AG04449 (cell line): Measurements from ENCODE around the gene GPR35.

ENCODE experiments used
- CTCF ChIA-PET: fragments of 350-600 bp; formaldehyde crosslinking; extraction: SDS; loops from one replicate; lab custom pipeline; 2021; ENCODE audit warnings: antibody characterized with exemption; lab: Yijun Ruan, JAX
- POLR2A ChIA-PET: fragments of 400-600, 350-600 bp; formaldehyde crosslinking; extraction: SDS; loops from one replicate; lab custom pipeline; 2020; ENCODE audit warnings: antibody characterized with exemption, inconsistent platforms; lab: Yijun Ruan, JAX
- DNase-seq: peaks from one replicate; pipeline ENCODE4 v3.0.0-alpha.2; 2010; ENCODE audit warnings: low read depth, low spot score
- H3K4me3 ChIP-seq: 2 replicates; pipeline ENCODE4 v1.5.1; 2011; ENCODE audit warnings: low read depth, mild to moderate bottlenecking, control low read depth, low read length
- TF ChIP-seq, protein P1 (sequence below): IDR thresholded peaks from one replicate; pipeline ENCODE4 v1.5.1; 2011; ENCODE audit warnings: mild to moderate bottlenecking, moderate library complexity, low read length, control low read depth, inconsistent platforms; ENCODE audit not compliant: insufficient read depth; ENCODE audit errors: missing control alignments

Gene GPR35

DNA sequence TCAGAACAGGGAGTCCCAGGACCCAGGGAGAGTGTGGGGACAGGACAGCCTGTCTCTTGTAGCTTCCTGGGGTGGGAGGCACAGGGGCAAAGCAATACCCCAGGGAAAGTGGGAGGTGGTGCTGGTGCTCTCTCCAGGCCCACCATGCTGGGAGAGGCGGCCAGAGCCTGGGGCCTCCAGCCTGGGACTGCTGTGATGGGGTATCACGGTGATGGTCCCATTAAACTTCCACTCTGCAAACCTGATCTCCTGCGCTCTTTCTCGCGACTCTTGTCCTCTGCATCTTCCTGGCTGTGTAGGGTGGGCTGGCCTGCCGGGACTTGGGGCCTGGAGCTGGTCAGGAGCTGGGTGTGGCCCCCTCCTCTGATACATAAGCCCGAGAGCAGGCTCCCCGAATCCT lies 46.8 kb upstream of the GPR35 start:
- POLR2A ChIA-PET, result interaction anchor here (0.6 kb wide), 1 partner anchor 12 kb away, joined by 3 read pairs; no protein-coding TSS in a partner anchor
- CTCF ChIA-PET, result interaction anchor here (4.0 kb wide), 1 partner anchor 13 kb away, joined by 27 read pairs; no protein-coding TSS in a partner anchor
- TF ChIP-seq, protein P1, sequence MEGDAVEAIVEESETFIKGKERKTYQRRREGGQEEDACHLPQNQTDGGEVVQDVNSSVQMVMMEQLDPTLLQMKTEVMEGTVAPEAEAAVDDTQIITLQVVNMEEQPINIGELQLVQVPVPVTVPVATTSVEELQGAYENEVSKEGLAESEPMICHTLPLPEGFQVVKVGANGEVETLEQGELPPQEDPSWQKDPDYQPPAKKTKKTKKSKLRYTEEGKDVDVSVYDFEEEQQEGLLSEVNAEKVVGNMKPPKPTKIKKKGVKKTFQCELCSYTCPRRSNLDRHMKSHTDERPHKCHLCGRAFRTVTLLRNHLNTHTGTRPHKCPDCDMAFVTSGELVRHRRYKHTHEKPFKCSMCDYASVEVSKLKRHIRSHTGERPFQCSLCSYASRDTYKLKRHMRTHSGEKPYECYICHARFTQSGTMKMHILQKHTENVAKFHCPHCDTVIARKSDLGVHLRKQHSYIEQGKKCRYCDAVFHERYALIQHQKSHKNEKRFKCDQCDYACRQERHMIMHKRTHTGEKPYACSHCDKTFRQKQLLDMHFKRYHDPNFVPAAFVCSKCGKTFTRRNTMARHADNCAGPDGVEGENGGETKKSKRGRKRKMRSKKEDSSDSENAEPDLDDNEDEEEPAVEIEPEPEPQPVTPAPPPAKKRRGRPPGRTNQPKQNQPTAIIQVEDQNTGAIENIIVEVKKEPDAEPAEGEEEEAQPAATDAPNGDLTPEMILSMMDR, result no peak
- no peak for DNase-seq
- H3K4me3 ChIP-seq, result no peak overlapping the region

DNA sequence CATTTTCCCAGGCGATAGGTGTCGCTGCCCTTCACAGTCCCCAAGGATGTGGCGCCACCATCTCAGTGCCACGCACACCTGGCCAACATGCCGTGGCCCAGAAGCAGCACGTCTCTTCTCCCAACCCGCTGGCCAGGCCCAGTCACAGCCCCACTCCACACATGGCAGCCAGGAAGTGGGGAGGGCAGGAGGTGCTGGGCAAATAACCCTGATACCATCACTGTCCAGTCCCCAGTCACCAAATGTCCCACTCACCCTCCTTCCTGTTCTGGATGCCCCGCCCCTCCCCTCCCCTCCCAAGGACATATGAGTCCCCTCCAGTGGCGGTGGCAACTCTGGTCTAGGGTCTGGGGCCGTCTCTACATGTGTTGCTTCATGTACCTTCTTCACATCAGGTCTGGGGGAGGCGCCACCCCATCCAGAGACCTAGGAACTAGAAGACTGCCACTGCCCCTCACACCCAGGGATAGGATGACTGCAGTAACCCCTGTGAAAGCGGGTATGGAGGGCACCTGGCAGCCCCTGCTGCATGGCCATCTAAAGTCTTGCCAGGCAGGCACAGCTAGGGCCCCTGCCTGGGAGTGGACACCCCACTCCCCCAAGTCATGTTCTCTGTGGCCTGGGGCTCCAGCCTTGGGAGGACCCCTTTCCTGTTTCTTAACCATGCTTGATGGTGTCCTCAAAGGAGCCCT lies 46.1 kb upstream of the GPR35 start:
- CTCF ChIA-PET, result interaction anchor here (1.5 to 2.6 kb wide), 2 partner anchors 11 to 14 kb away, joined by 8 to 36 read pairs; partner anchors contain the start of gene RNPEPL1
- no peak overlapping the region for H3K4me3 ChIP-seq
- POLR2A ChIA-PET, result interaction anchor here (1.1 kb wide), 1 partner anchor 13 kb away, joined by 6 read pairs; no protein-coding TSS in a partner anchor
- TF ChIP-seq, protein P1, result no peak
- DNase-seq, result no peak

DNA sequence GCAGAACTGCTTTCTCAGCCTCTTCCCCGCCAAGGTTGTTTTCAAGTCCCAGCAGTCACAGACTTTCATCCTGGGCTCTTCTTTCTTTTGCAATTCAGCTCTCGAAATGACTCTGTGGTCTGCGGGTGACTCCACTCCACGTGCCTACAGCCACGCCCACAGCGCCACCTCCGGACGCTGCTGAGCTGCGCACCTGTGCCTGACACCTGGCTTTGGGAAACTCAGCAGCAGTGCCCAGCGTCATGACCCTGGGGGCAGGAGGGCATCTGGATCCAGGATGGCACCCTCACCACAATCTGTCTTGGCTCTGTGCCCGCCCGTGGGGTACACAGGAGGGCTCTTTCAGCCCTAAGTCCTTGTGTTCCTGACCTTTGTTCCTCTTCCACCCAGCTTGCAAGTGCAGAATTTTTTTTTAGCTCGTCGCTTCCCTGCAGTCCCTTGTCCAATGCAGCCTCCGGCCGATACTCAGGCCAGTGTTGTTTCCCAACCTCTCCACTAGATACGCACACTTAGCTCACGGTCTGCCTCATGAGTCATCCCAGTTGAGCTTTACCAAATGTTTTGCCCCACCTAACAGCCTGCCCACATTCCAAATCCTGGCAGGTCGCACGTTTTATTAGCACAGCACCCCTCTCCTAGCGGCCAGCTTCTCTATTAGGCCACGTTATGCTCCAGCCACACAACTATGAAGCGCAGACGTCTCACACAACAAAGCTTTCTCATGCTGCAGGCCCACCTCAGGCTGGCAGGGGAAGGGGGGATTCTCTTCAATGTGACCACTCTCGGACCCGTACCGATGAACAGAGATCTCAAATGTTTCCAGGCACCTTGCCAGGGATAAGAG lies 45.3 kb upstream of the GPR35 start:
- DNase-seq, result no peak
- ChIA-PET POLR2A (interaction anchor here (0.9 to 1.1 kb wide), 3 partner anchors 14 to 19 kb away, joined by 3 to 6 read pairs (median 4); no protein-coding TSS in a partner anchor), CTCF (interaction anchor here (1.5 to 2.6 kb wide), 2 partner anchors 11 to 15 kb away, joined by 8 to 36 read pairs; partner anchors contain the start of gene RNPEPL1)
- TF ChIP-seq, protein P1, result no peak
- H3K4me3 ChIP-seq, result no peak overlapping the region

DNA sequence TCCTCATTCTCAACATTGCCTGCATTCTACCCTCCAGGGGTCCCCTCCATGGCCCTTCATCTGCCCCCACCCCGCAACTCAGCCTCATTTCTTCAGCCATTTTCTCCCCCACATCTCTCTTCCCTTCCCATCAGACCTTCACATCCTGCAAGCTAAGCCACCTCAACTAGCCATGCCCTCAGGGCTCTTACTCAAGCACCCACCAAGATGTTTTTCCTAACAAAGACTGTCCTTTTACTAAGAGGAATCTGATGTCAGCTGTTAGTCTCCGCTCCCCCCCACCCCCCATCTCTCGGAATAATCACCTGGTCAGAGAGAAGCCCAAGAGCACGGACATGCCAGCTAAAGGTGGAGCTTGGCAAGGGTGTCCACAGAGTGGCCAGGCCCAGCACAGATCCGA lies 43.5 kb upstream of the GPR35 start:
- CTCF ChIA-PET, result interaction anchor here (2.6 kb wide), 1 partner anchor 16 kb away, joined by 36 read pairs; no protein-coding TSS in a partner anchor
- POLR2A ChIA-PET, result no interaction called here
- DNase-seq, result no peak
- no peak overlapping the region for H3K4me3 ChIP-seq
- TF ChIP-seq, protein P1, result no peak

DNA sequence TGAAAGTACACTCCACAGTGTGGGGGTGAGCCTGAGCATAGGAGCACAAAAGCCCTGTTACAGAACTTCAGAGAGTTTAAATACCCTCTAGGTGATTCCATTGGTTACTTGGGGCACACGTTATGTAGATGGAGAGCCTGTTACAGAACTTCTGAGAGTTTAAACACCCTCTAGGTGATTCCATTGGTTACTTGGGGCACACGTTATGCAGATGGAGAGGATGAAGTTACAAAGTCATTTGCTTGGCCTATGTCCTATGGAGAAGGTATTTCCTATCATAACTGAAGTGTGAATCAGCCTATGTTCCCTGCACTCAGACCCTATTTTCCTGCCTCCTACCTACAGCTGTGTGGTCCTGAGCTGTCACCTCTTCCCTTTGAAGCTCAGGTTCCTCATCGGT lies 42.5 kb upstream of the GPR35 start:
- TF ChIP-seq, protein P1, result no peak
- CTCF ChIA-PET, result interaction anchor here (0.8 to 5.0 kb wide), 2 partner anchors 12 to 17 kb away, joined by 3 to 75 read pairs; no protein-coding TSS in a partner anchor
- POLR2A ChIA-PET, result no interaction called here
- H3K4me3 ChIP-seq, result no peak overlapping the region
- DNase-seq, result no peak
